Superior temporal gyrus (tissue), 1 donor: ENCODE data around the gene ANKH.

Source experiments
- DNase-seq: peaks from one replicate; pipeline ENCODE4 v3.0.0-alpha.2; 2016; ENCODE audit errors: extremely low spot score

Gene ANKH

GRCh38 chr5:14685757-14686156 is 185.8 kb downstream of the ANKH start:
- DNase-seq: peak; percentile 86

GRCh38 chr5:14684757-14685156 is 186.8 kb downstream of the ANKH start:
- no peak for DNase-seq

- DNase-seq: no peak
These were observed 187.6 kb downstream of the ANKH start for GRCh38 chr5:14683906-14684455.

- no peak for DNase-seq
These were observed 190.3 kb downstream of the ANKH start for GRCh38 chr5:14681236-14681752.

- no peak for DNase-seq
These were observed 192.0 kb downstream of the ANKH start for GRCh38 chr5:14679595-14679994.

GRCh38 chr5:14678773-14679334 is 192.7 kb downstream of the ANKH start:
- no peak for DNase-seq

GRCh38 chr5:14676320-14676719 is 195.3 kb downstream of the ANKH start:
- DNase-seq: no peak

GRCh38 chr5:14675865-14676300 is 195.7 kb downstream of the ANKH start:
- DNase-seq: no peak

GRCh38 chr5:14674983-14675854 is 196.4 kb downstream of the ANKH start:
- DNase-seq: no peak

GRCh38 chr5:14673443-14673842 is 198.1 kb downstream of the ANKH start:
- DNase-seq: no peak

GRCh38 chr5:14672484-14673394 is 198.8 kb downstream of the ANKH start:
- no peak for DNase-seq

GRCh38 chr5:14672082-14672481 is 199.5 kb downstream of the ANKH start:
- no peak for DNase-seq

- no peak for DNase-seq
These were observed 200.2 kb downstream of the ANKH start for GRCh38 chr5:14671414-14671813.

GRCh38 chr5:14669975-14670374 is 201.6 kb downstream of the ANKH start:
- no peak for DNase-seq

GRCh38 chr5:14669415-14669814 is 202.2 kb downstream of the ANKH start:
- DNase-seq: no peak

GRCh38 chr5:14668181-14668591 is 203.4 kb downstream of the ANKH start:
- no peak for DNase-seq

- no peak for DNase-seq
These were observed 203.8 kb downstream of the ANKH start for GRCh38 chr5:14667770-14668169.

- no peak for DNase-seq
These were observed 204.3 kb downstream of the ANKH start for GRCh38 chr5:14667290-14667689.

GRCh38 chr5:14666357-14666756 is 205.2 kb downstream of the ANKH start:
- no peak for DNase-seq

GRCh38 chr5:14665949-14666348 is 205.6 kb downstream of the ANKH start:
- no peak for DNase-seq

- peak; percentile 37 for DNase-seq
These were observed 206.3 kb downstream of the ANKH start for GRCh38 chr5:14665101-14665822.
